ENCODE measurements around the gene EXOC8. TPM values are rescaled to one million over a fixed set of nuclear protein-coding genes. Genes with fewer than 3 reads are reported as not detected.
A peak's percentile ranks its signal among the peaks of the same experiment; 100 is the strongest.

Gene EXOC8
- total and polyA plus RNA-seq, 2 of the 13 experiments (the other 11 are each of a cell fraction or from before 2014, with no cell fraction given), result 2.1 to 7.9 TPM

- TF ChIP-seq E2F5 (CRISPR knock-in tag; conservative IDR thresholded peaks at IDR 0.05) (no peak), PHB2 (IDR thresholded peaks at IDR 0.05; ENCODE audit: partially characterized antibody) (no peak), TEAD2 (CRISPR knock-in tag; IDR thresholded peaks at IDR 0.05) (no peak), SRF (IDR thresholded peaks at IDR 0.05; ENCODE audit: low read depth, low read length) (no peak), ZNF329 (CRISPR knock-in tag; IDR thresholded peaks at IDR 0.05; ENCODE audit: low read depth) (no peak), MTF1 (CRISPR knock-in tag; IDR thresholded peaks at IDR 0.05) (no peak), JUNB (CRISPR knock-in tag; IDR thresholded peaks at IDR 0.05; ENCODE audit: borderline replicate concordance) (no peak), REST (IDR thresholded peaks at IDR 0.05; ENCODE audit: borderline replicate concordance in 1 of 2, low read depth in 1 of 2, low read length in 2 of 2) (no peak), ARID5B (CRISPR knock-in tag; IDR thresholded peaks at IDR 0.05) (no peak), ZKSCAN1 (IDR thresholded peaks at IDR 0.05; ENCODE audit: low read length) (no peak), ZNF704 (CRISPR knock-in tag; IDR thresholded peaks at IDR 0.05; ENCODE audit: borderline replicate concordance) (no peak; the same call in 1 of the 2 replicates), ZFAT (CRISPR knock-in tag; conservative IDR thresholded peaks at IDR 0.05) (0 out of 2 replicates have a peak, but pooled peaks have one; percentile 37), AKAP8 (CRISPR knock-in tag; IDR thresholded peaks at IDR 0.05) (no peak), ZBED4 (CRISPR knock-in tag; IDR thresholded peaks at IDR 0.05; ENCODE audit: borderline replicate concordance) (no peak)
Observed at GRCh38 chr1:231338270-231339128, 847 bp upstream of the EXOC8 start, which contains the start of gene SPRTN (continued).

All from HepG2 (cell line).